HEK293 (cell line): ENCODE results near the gene CDCA5.

ENCODE experiments used
- GLI4 ChIP-seq: fragments of 450-650 bp; formaldehyde crosslinking; IDR thresholded peaks from 2 replicates; pipeline ENCODE4 v1.5.1; 2016; ENCODE audit warnings: missing biosample characterization, missing genetic modification characterization
- GLIS1 ChIP-seq: fragments of 450-650 bp; formaldehyde crosslinking; IDR thresholded peaks from 2 replicates; pipeline ENCODE4 v1.5.1; 2016; ENCODE audit warnings: missing biosample characterization, missing genetic modification characterization
- KLF8 ChIP-seq: fragments of 450-650 bp; formaldehyde crosslinking; IDR thresholded peaks from 2 replicates; pipeline ENCODE4 v1.5.1; 2016; ENCODE audit warnings: missing biosample characterization, missing genetic modification characterization
- KLF9 ChIP-seq: fragments of 450-650 bp; formaldehyde crosslinking; IDR thresholded peaks from 2 replicates; pipeline ENCODE4 v1.5.1; 2016; ENCODE audit warnings: missing biosample characterization, missing genetic modification characterization, low read depth
- MZF1 ChIP-seq: fragments of 450-650 bp; formaldehyde crosslinking; IDR thresholded peaks from 2 replicates; pipeline ENCODE4 v1.5.1; 2017; ENCODE audit warnings: missing biosample characterization, missing genetic modification characterization, borderline replicate concordance
- PRDM10 ChIP-seq: fragments of 450-650 bp; formaldehyde crosslinking; IDR thresholded peaks from 2 replicates; pipeline ENCODE4 v1.5.1; 2016; ENCODE audit warnings: missing biosample characterization, missing genetic modification characterization
- REST ChIP-seq: fragments of 450-650 bp; formaldehyde crosslinking; IDR thresholded peaks from 2 replicates; pipeline ENCODE4 v1.5.1; 2016; ENCODE audit warnings: missing biosample characterization, missing genetic modification characterization
- SP2 ChIP-seq: fragments of 450-650 bp; formaldehyde crosslinking; IDR thresholded peaks from 2 replicates; pipeline ENCODE4 v1.5.1; 2016; ENCODE audit warnings: missing biosample characterization, missing genetic modification characterization
- SP7 ChIP-seq: fragments of 450-650 bp; formaldehyde crosslinking; IDR thresholded peaks from 2 replicates; pipeline ENCODE4 v1.5.1; 2016; ENCODE audit warnings: missing biosample characterization, missing genetic modification characterization
- ZBTB21 ChIP-seq: fragments of 450-650 bp; formaldehyde crosslinking; IDR thresholded peaks from 2 replicates; pipeline ENCODE4 v1.5.1; 2017; ENCODE audit warnings: missing biosample characterization, missing genetic modification characterization
- ZBTB7A ChIP-seq: fragments of 450-650 bp; formaldehyde crosslinking; IDR thresholded peaks from 2 replicates; pipeline ENCODE4 v1.5.1; 2016; ENCODE audit warnings: low read depth, missing biosample characterization, missing genetic modification characterization
- ZEB2 ChIP-seq: fragments of 450-650 bp; formaldehyde crosslinking; IDR thresholded peaks from 2 replicates; pipeline ENCODE4 v1.5.1; 2016; ENCODE audit warnings: missing biosample characterization, missing genetic modification characterization
- ZFHX2 ChIP-seq: fragments of 450-650 bp; formaldehyde crosslinking; conservative IDR thresholded peaks from 2 replicates; pipeline ENCODE4 v1.5.1; 2016; ENCODE audit warnings: missing biosample characterization, missing genetic modification characterization
- ZNF10 ChIP-seq: fragments of 450-650 bp; formaldehyde crosslinking; IDR thresholded peaks from 2 replicates; pipeline ENCODE4 v1.5.1; 2017; ENCODE audit warnings: missing biosample characterization, missing genetic modification characterization
- ZNF248 ChIP-seq: fragments of 450-650 bp; formaldehyde crosslinking; IDR thresholded peaks from 2 replicates; pipeline ENCODE4 v1.5.1; 2017; ENCODE audit warnings: missing biosample characterization, missing genetic modification characterization
- ZNF292 ChIP-seq: fragments of 450-650 bp; formaldehyde crosslinking; IDR thresholded peaks from 2 replicates; pipeline ENCODE4 v1.5.1; 2016; ENCODE audit warnings: low read depth, missing biosample characterization, missing genetic modification characterization, borderline replicate concordance
- ZNF324 ChIP-seq: fragments of 450-650 bp; formaldehyde crosslinking; IDR thresholded peaks from 2 replicates; pipeline ENCODE4 v1.5.1; 2016; ENCODE audit warnings: missing biosample characterization, missing genetic modification characterization
- ZNF335 ChIP-seq: fragments of 450-650 bp; formaldehyde crosslinking; conservative IDR thresholded peaks from 2 replicates; pipeline ENCODE4 v1.5.1; 2016; ENCODE audit warnings: missing biosample characterization, missing genetic modification characterization
- ZNF350 ChIP-seq: fragments of 450-650 bp; formaldehyde crosslinking; IDR thresholded peaks from 2 replicates; pipeline ENCODE4 v1.5.0; 2017; ENCODE audit warnings: missing biosample characterization, mild to moderate bottlenecking, missing genetic modification characterization
- ZNF501 ChIP-seq: fragments of 450-650 bp; formaldehyde crosslinking; IDR thresholded peaks from 2 replicates; pipeline ENCODE4 v1.5.1; 2016; ENCODE audit warnings: missing biosample characterization, missing genetic modification characterization
- ZNF521 ChIP-seq: fragments of 450-650 bp; formaldehyde crosslinking; IDR thresholded peaks from 2 replicates; pipeline ENCODE4 v1.5.1; 2017; ENCODE audit warnings: missing biosample characterization, mild to moderate bottlenecking, missing genetic modification characterization
- ZNF560 ChIP-seq: fragments of 450-650 bp; formaldehyde crosslinking; IDR thresholded peaks from 2 replicates; pipeline ENCODE4 v1.5.1; 2017; ENCODE audit warnings: missing biosample characterization, missing genetic modification characterization, borderline replicate concordance
- ZNF580 ChIP-seq: fragments of 450-650 bp; formaldehyde crosslinking; IDR thresholded peaks from 2 replicates; pipeline ENCODE4 v1.5.1; 2016; ENCODE audit warnings: missing biosample characterization, missing genetic modification characterization
- ZNF600 ChIP-seq: fragments of 450-650 bp; formaldehyde crosslinking; IDR thresholded peaks from 2 replicates; pipeline ENCODE4 v1.5.1; 2016; ENCODE audit warnings: missing biosample characterization, missing genetic modification characterization
- ZNF623 ChIP-seq: fragments of 450-650 bp; formaldehyde crosslinking; IDR thresholded peaks from 2 replicates; pipeline ENCODE4 v1.5.1; 2016; ENCODE audit warnings: missing biosample characterization, missing genetic modification characterization
- ZNF626 ChIP-seq: fragments of 450-650 bp; sonication (Bioruptor Pico); formaldehyde crosslinking; IDR thresholded peaks from 2 replicates; pipeline ENCODE4 v1.5.1; 2018; ENCODE audit warnings: missing biosample characterization, missing genetic modification characterization, inconsistent platforms
- ZNF629 ChIP-seq: fragments of 450-650 bp; formaldehyde crosslinking; IDR thresholded peaks from 2 replicates; pipeline ENCODE4 v1.5.1; 2017; ENCODE audit warnings: missing biosample characterization, missing genetic modification characterization
- ZNF692 ChIP-seq: fragments of 450-650 bp; formaldehyde crosslinking; IDR thresholded peaks from 2 replicates; pipeline ENCODE4 v1.5.1; 2016; ENCODE audit warnings: missing biosample characterization, missing genetic modification characterization
- TF ChIP-seq, protein P1 (sequence below): fragments of 450-650 bp; formaldehyde crosslinking; IDR thresholded peaks from 2 replicates; pipeline ENCODE4 v1.5.1; 2016; ENCODE audit warnings: missing biosample characterization, missing genetic modification characterization

Gene CDCA5

GRCh38 chr11:65117206-65118096, 33.6 kb upstream of the CDCA5 start, which contains the start of gene ZNHIT2 (continued):
- TF ChIP-seq ZFHX2 (tag by site-specific recombination) (peak; percentile 54), ZNF623 (tag by site-specific recombination) (0 out of 2 replicates have a peak, but pooled peaks have one; percentile 6), GLI4 (tag by site-specific recombination) (peak; percentile 86; the same call in 1 of the 2 replicates), REST (tag by site-specific recombination) (peak; percentile 32; the same call in 1 of the 2 replicates), PRDM10 (tag by site-specific recombination) (peak; percentile 89), MZF1 (tag by site-specific recombination) (no peak), ZNF335 (tag by site-specific recombination) (peak; percentile 62), KLF8 (tag by site-specific recombination) (peak; percentile 95), ZNF248 (tag by site-specific recombination) (no peak), ZBTB21 (tag by site-specific recombination) (peak; percentile 62; the same call in 1 of the 2 replicates), ZNF692 (tag by site-specific recombination) (peak; percentile 7; the same call in 1 of the 2 replicates), ZEB2 (peak; percentile 93), ZNF600 (tag by site-specific recombination) (peak; percentile 26; the same call in 1 of the 2 replicates), GLIS1 (tag by site-specific recombination) (peak; percentile 68), ZNF580 (tag by site-specific recombination) (peak; percentile 93), ZNF521 (tag by site-specific recombination) (no peak), ZNF560 (tag by site-specific recombination) (no peak), ZNF292 (tag by site-specific recombination) (no peak), SP2 (tag by site-specific recombination) (peak; percentile 87), ZBTB7A (tag by site-specific recombination) (peak; percentile 57; the same call in 1 of the 2 replicates), ZNF501 (tag by site-specific recombination) (peak; percentile 70), ZNF629 (peak; percentile 93), ZNF10 (tag by site-specific recombination) (0 out of 2 replicates have a peak, but pooled peaks have one; percentile 20), ZNF350 (tag by site-specific recombination) (no peak), ZNF626 (tag by site-specific recombination) (no peak), ZNF324 (tag by site-specific recombination) (peak; percentile 66; the same call in 1 of the 2 replicates), SP7 (tag by site-specific recombination) (peak; percentile 72; the same call in 1 of the 2 replicates), KLF9 (tag by site-specific recombination) (peak; percentile 64; the same call in 1 of the 2 replicates)
- TF ChIP-seq, protein P1, sequence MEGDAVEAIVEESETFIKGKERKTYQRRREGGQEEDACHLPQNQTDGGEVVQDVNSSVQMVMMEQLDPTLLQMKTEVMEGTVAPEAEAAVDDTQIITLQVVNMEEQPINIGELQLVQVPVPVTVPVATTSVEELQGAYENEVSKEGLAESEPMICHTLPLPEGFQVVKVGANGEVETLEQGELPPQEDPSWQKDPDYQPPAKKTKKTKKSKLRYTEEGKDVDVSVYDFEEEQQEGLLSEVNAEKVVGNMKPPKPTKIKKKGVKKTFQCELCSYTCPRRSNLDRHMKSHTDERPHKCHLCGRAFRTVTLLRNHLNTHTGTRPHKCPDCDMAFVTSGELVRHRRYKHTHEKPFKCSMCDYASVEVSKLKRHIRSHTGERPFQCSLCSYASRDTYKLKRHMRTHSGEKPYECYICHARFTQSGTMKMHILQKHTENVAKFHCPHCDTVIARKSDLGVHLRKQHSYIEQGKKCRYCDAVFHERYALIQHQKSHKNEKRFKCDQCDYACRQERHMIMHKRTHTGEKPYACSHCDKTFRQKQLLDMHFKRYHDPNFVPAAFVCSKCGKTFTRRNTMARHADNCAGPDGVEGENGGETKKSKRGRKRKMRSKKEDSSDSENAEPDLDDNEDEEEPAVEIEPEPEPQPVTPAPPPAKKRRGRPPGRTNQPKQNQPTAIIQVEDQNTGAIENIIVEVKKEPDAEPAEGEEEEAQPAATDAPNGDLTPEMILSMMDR: peak; percentile 78
